HG03442 (cell line): ENCODE measurements around the gene KIF1A.

Experiments
- ATAC-seq: cut with Tn5 transposase; IDR thresholded peaks from one replicate; pipeline ENCODE4 v1.9.1; 2021; ENCODE audit warnings: mild to moderate bottlenecking, moderate library complexity; ENCODE audit not compliant: unreplicated experiment

The KIF1A gene

DNA sequence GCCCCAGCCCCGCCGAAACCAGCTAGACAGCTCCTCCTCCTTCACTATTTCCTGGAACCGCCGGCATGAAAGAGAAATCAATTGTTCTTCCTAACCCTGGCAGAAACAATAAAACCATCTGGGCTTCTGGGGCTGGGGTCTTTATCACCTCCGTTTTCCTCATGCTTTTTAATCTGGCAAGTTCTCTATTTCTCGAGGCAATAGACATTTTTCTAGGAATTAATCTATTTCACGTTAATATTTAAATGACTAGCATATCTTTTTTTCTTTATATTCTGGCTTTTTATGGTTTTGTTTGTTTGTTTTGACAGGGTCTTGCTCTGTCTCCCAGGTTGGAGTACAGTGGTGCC, 1.4 kb upstream of the KIF1A start:
- ATAC-seq, result no peak

DNA sequence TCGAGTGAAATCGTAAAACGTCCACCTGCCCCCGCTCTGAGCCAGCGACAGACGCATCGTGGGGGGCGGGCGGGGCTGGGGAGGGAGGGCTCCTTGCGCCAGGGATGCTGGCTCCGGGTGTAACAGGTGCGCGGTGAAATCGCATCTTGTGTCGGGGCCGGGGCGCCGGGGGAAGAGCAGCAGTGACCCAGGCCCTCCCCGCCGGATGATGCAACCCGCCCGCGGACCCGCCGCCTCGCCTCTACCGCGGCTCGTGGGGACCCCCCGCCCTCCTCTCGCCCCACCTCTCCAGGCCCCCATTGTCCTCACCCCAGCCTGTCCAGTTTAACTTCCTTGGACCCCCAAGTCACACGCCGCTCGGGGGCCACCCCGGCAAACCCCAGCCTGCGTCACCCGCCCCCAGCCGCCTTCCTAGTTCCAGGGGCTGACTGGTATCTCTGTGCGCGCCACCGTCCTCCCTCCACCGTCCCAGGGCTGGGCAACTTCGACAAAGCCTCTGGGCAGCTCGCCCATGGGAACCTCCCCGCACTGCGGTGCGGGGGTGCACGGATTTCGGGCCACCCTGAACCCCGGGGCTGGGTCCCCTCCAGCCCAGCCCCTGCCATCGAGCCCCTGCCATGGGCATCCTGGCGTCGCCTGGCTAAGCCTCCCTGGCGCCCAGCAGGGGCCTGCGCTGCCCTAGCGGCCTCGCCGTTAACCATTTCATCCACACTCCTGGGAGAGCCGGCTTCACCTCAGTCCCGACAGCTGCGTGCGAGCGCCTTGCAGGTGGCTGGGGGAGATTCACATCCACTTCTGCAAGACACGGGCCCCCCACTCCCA, 799 bp upstream of the KIF1A start:
- no peak for ATAC-seq

GRCh38 chr2:240819126-240819857, 727 bp downstream of the KIF1A start:
- no peak for ATAC-seq

- ATAC-seq, result no peak
Measured at GRCh38 chr2:240818293-240819125, 1.5 kb downstream of the KIF1A start.

GRCh38 chr2:240817496-240818292, 2.3 kb downstream of the KIF1A start:
- no peak for ATAC-seq

- no peak for ATAC-seq
Measured at GRCh38 chr2:240816584-240817495, 3.2 kb downstream of the KIF1A start.

GRCh38 chr2:240815761-240816583, 4.0 kb downstream of the KIF1A start:
- no peak for ATAC-seq

DNA sequence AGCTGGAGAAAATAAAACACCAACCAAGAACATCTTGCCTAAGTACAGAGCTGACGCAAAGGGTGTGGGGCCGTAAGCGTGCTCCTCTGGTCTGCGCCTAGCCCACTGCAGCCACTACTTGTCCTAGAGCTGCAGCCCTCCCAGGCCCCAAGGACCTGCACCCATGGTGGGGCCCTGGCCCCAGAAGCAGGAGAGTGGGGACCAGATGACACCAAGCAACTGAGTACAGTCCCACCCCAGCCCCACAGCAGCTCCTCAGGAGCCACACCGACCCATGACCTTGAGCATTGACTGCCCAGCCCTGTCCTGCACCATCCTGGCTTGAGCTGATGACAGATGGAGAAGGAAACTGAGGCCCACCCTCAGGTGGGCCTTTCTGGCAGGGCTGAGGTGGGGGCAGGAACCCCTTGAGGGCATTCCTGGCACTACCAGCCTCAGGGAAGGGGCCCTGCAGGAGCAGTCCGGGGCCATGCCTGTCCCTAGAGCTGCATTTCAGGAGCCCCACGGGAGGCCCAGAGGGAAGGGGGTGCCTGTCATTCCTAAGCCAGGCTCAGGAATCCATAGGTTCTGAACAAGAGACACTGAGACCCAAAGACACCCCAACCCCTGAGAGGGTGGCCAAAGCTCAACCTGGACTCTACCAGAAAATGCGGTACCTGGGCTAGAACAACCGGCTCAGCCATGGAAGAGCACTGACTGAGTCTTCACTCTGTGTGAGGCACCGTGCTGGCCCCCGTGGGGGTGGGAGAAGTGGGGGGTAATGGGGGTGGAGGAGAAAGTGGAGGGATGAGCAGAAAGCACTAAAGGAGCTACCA, 4.9 kb downstream of the KIF1A start:
- no peak for ATAC-seq

DNA sequence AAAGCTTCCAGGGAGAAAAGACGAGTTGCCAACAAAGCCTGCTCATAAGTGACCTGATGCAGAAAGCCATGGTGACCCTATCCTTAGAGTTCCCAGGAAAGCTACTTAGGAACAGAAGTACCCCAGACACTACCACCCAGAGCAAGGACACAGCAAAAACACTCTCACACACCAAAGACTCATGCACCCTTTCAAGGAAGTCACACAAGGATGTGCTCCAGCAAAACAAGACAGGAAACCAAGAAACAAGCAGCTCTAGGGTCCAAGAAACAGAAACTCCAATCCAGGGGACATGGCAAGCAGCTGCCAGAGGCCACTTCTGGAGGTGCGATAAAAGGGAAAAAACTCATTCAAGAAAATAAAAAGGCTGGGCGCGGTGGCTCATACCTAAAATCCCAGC, 5.7 kb downstream of the KIF1A start:
- no peak for ATAC-seq

- no peak for ATAC-seq
Measured at GRCh38 chr2:240813231-240813921, 6.6 kb downstream of the KIF1A start.

DNA sequence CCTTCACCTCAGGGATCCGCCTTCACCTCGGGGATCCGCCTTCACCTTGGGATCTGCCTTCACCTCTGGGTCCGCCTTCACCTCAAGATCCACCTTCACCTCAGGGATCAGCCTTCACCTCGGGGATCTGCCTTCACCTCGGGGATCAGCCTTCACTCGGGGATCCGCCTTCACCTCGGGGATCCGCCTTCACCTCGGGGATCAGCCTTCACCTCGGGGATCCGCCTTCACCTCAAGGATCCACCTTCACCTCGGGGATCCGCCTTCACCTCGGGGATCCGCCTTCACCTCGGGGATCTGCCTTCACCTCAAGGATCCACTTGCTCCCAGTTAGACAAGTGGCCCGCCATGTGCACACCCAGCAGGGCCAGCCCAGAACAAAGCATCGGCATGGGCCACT, 7.3 kb downstream of the KIF1A start:
- ATAC-seq, result no peak

DNA sequence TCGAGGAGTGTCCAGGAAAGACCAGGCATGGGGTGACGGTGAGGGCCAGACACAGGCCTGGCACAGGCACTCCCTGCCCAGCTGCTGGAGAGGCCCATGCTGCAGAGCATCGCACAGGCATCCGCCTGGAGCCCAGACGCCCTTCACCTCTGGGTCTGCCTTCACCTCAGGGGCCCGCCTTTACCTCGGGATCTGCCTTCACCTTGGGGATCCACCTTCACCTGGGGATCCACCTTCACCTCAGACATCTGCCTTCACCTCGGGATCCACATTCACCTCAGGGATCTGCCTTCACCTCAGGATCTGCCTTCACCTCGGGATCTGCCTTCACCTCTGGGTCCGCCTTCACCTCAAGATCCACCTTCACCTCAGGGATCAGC, 7.7 kb downstream of the KIF1A start:
- ATAC-seq, result no peak

GRCh38 chr2:240811346-240812300, 8.4 kb downstream of the KIF1A start:
- no peak for ATAC-seq

DNA sequence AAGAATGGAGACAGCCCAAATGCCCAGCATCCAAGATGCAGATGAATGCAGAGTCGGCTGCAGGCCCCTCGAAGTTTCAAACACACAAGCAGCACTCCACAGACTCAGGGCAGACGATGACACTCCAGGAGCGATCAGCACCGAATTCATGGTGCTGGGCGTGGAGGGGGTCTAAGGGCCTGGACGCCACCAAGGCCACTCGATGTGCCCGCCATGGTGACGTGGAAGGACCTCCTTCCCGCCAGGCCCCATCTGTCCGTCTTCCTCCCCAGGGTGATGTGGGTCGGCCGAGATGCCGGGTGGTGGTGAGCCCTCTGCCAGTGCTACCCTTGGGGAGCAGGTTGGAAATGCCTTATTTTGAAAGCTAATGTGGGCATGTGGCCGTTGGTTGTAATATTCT, 9.4 kb downstream of the KIF1A start:
- no peak for ATAC-seq

DNA sequence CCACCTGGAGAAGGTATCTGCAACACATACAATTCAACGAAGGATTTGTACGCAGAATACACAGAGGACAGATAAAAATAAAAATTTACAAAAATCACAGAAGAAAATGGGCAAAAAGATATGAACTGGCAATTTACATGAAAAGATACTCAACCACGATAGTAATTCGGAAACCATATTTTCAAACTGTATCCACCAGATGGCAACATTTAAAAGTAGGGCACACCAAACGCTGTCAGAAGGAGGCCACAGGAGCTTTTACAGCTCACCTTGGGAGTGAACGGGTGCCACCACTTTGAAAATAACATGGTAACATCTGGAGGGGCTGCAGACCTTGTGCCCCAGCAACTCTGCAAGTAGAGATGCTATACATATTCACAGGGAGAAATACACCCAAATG, 9.8 kb downstream of the KIF1A start:
- no peak for ATAC-seq

- ATAC-seq, result no peak
Measured at GRCh38 chr2:240809276-240809675, 10.7 kb downstream of the KIF1A start.
